ENCODE results near the gene PGAP1.

Gene PGAP1

GRCh38 chr2:196836440-196836839 lies 90.1 kb downstream of the PGAP1 start:
- Histone ChIP-seq H4K20me1 (ENCODE audit: insufficient read depth) (no peaks in the 10 kb centered on the region), H3K27me3 (ENCODE audit: insufficient read depth, low read depth) (no peaks in the 10 kb centered on the region), H3K79me2 (ENCODE audit: insufficient read depth, low read depth) (no peaks in the 10 kb centered on the region), H2AFZ (ENCODE audit: low read depth) (no peak overlapping the region), H3K36me3 (ENCODE audit: insufficient read depth) (no peaks in the 10 kb centered on the region), H3K9ac (no peak overlapping the region), H3K4me3 (IDR thresholded peaks at IDR 0.05; ENCODE audit: insufficient read depth, low read depth, low read length) (no peak overlapping the region), H3K4me1 (ENCODE audit: low read depth, poor library complexity, severe bottlenecking) (no peaks in the 10 kb centered on the region), H3K4me2 (no peak overlapping the region), H3K27ac (no peak overlapping the region)
- no peak for TF ChIP-seq CTCF (conservative IDR thresholded peaks at IDR 0.05; ENCODE audit: low read depth, low read length)

DNA sequence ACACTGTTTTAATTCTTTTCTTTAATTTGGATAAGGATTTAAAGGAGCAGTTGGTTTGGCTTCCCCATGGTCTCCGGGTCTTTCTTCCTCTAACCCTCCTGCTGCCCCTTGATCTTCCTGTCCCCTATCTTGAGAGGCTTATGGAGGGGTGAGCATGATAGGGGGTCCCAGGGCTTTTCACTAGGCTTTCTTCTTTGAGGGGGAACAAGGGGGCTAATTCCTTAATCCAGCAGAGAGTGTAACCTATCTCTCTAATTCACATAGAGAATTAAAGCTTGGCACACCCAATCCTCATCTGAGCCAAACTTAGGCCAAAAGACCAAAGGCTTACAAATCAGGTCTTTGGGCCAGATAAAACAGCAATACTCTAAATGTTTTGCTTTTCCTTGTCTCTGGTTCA lies 95.8 kb downstream of the PGAP1 start:
- no peaks in the 10 kb centered on the region for H4K20me1 ChIP-seq (ENCODE audit: insufficient read depth)
- H2AFZ ChIP-seq (ENCODE audit: low read depth): no peak overlapping the region
- TF ChIP-seq CTCF (conservative IDR thresholded peaks at IDR 0.05; ENCODE audit: low read depth, low read length): no peak
- no peak overlapping the region for H3K4me3 ChIP-seq (IDR thresholded peaks at IDR 0.05; ENCODE audit: insufficient read depth, low read depth, low read length)
- H3K9ac ChIP-seq: no peak overlapping the region
- H3K79me2 ChIP-seq (ENCODE audit: insufficient read depth, low read depth): no peaks in the 10 kb centered on the region
- no peak overlapping the region for H3K27ac ChIP-seq
- H3K27me3 ChIP-seq (ENCODE audit: insufficient read depth, low read depth): no peaks in the 10 kb centered on the region
- H3K4me2 ChIP-seq: no peak overlapping the region
- no peaks in the 10 kb centered on the region for H3K4me1 ChIP-seq (ENCODE audit: low read depth, poor library complexity, severe bottlenecking)
- no peaks in the 10 kb centered on the region for H3K36me3 ChIP-seq (ENCODE audit: insufficient read depth)

- no peaks in the 10 kb centered on the region for H3K27me3 ChIP-seq (ENCODE audit: insufficient read depth, low read depth)
- H4K20me1 ChIP-seq (ENCODE audit: insufficient read depth): no peaks in the 10 kb centered on the region
- H3K79me2 ChIP-seq (ENCODE audit: insufficient read depth, low read depth): no peaks in the 10 kb centered on the region
- no peaks in the 10 kb centered on the region for H3K4me1 ChIP-seq (ENCODE audit: low read depth, poor library complexity, severe bottlenecking)
- no peak for TF ChIP-seq CTCF (conservative IDR thresholded peaks at IDR 0.05; ENCODE audit: low read depth, low read length)
- H3K27ac ChIP-seq: no peak overlapping the region
- H3K4me3 ChIP-seq (IDR thresholded peaks at IDR 0.05; ENCODE audit: insufficient read depth, low read depth, low read length): no peak overlapping the region
- H2AFZ ChIP-seq (ENCODE audit: low read depth): no peak overlapping the region
- H3K36me3 ChIP-seq (ENCODE audit: insufficient read depth): no peaks in the 10 kb centered on the region
- H3K4me2 ChIP-seq: no peak overlapping the region
- no peak overlapping the region for H3K9ac ChIP-seq
These were observed 99.2 kb downstream of the PGAP1 start for GRCh38 chr2:196827356-196827755.

GRCh38 chr2:196823750-196824522 lies 102.6 kb downstream of the PGAP1 start:
- Histone ChIP-seq H3K27me3 (ENCODE audit: insufficient read depth, low read depth) (no peaks in the 10 kb centered on the region), H3K4me2 (no peak overlapping the region), H4K20me1 (ENCODE audit: insufficient read depth) (no peaks in the 10 kb centered on the region), H3K4me1 (ENCODE audit: low read depth, poor library complexity, severe bottlenecking) (no peaks in the 10 kb centered on the region), H3K4me3 (IDR thresholded peaks at IDR 0.05; ENCODE audit: insufficient read depth, low read depth, low read length) (no peak overlapping the region), H3K36me3 (ENCODE audit: insufficient read depth) (no peaks in the 10 kb centered on the region), H2AFZ (ENCODE audit: low read depth) (no peak overlapping the region), H3K9ac (no peak overlapping the region), H3K79me2 (ENCODE audit: insufficient read depth, low read depth) (no peaks in the 10 kb centered on the region), H3K27ac (no peak overlapping the region)
- no peak for TF ChIP-seq CTCF (conservative IDR thresholded peaks at IDR 0.05; ENCODE audit: low read depth, low read length)

Measured in KMS-11 (cell line).